Left renal pelvis (tissue), 4 donors: ENCODE results near the gene TUB. TPM values are rescaled to one million over a fixed set of nuclear protein-coding genes. Genes with fewer than 3 reads are reported as not detected.

ENCODE experiments used
- DNase-seq, 4 donors: peaks; one replicate each; pipeline ENCODE4 v3.0.0-alpha.2; 2013; ENCODE audit warnings: low read depth in 4 of 4, low spot score in 3 of 4
- polyA plus RNA-seq, 4 donors: library from polyadenylated mRNA; unstranded; fragments of 120-200 nt; gene quantifications; one replicate each; pipeline ENCODE4 v1.2.1, GENCODE V29; 2013; ENCODE audit not compliant: insufficient read length in 4 of 4

Gene TUB
- polyA plus RNA-seq, 4 donors, result 23.4 to 28.6 (median 24.9) TPM

DNA sequence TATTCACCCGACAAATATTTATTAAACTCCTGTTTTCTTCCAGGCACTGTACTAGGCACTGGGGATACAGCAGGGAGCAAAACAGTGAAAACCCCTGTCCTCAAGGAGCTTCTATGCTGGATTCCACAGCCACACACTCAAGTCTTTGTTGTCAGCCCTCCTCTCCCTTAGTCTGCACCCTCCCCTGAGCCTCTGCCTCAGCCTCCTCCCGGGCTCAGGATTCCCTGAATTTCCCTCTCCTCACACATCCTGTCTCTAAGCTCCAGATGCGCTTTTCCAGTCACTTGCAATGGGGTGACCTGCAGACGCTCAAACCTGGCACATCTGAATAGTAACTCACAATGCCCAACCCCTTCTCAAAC is 13.5 kb upstream of the TUB start:
- DNase-seq, result no peak

DNA sequence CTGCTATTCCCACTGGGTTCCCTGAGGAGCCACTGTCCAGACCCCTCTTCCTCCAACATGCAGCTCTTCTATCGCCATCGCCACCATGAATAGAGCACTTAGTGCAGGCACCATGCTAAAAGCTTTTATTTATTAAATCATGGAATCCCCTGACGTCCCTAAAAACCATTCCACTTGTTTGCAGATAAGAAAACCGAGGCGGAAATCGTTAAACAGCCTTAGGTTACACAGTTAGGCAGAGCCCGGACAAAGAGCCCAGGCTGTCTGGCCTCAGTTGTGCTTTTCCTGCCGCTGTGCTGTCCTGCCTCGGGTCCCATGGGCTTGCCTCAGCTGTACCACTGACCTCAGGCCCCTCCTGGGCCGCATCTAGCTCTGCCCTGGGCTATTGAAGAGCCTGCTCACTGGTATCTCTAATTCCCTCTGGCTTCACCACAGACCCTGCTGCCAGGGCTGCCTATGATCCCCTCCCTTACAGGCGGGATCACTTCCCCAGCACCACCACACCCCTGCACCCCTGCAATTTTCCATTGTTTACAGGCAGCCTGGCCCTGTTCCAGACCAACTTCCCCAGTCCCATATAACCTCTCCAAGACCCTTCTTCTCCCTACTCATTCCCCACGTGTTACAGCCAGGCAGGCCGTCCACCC is 13.0 kb upstream of the TUB start:
- DNase-seq, result no peak

DNA sequence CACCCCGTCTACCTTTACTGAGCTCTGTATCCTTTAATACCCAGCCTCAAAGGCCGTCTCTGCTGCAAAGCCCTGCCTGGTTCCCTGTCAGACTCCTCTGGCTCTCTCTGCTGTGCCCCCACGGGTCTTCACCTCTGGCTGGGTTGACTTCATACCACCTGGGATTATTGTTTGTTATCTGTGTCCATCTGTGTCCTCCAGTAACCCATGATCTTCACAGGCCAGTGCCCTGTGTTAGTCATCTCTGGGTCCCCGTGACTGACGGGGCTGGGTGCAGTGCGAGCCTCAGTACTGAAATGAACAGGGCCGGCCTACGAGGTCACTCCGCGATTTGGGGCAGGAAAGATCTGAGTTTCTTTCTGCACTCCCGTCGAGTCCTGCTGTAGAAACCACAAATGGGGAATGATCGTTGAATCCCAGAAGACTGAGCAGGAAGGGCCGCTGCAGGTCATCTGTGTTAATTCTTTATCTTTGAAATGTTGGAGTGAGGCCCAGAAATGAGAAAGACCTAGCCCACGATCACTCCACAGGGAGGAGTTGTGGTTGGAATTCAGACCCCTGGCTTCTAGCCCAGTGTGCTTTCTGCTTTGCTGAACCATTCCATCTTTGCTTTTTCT is 12.3 kb upstream of the TUB start:
- peak in 3 of 4 donors; percentile 58 to 67 (median 62) for DNase-seq

DNA sequence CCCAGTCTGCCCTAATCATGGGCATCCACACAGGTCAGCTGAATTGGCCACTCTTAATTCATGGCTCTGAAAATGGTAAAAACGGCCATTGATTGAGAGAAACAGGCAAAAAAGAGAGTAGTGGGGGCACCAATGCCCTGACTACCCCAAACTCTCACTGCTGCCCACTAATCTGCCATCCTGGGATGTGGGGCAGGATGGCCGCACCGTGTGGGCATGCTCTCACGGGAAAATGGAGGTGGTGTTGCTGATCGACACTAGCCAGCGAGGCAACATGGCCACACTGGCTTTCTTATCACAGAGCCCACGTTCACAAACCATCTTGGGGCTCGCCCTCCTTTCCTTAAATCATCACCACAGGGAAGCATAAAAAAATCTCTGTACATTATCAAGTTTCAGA is 11.2 kb upstream of the TUB start:
- no peak for DNase-seq

DNA sequence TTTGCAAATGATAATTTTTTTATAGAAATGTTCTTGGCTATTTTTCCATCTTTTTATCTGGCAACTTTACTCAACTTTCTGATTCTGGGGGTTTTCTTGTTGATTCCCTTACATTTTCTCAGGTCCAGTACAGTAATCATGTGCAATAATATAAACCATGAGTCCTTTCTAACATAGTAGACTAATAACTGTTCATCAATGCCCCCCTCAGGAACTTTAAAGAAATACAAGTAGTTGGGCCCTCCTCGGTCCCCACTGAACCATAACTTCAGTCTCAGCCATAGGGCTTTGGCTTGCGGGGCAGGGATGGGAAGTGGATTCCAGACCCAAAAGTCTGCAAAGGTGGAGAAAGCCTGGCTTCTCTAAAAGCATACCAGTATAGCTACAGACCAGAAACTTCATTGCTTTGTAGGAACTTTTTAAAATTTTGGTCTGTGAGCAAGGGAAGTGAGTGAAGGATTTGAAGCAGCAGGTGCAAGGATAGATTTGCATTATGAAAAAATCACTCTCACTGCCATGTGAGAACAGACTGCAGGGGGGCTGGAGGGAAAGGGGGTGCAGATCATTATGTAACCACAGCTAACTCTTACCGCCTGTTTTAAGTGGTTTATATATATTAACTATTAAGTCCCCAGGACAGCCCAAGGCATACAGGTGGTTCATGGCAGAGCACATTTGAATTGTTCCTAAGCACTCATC is 10.4 kb upstream of the TUB start:
- DNase-seq, result no peak

DNA sequence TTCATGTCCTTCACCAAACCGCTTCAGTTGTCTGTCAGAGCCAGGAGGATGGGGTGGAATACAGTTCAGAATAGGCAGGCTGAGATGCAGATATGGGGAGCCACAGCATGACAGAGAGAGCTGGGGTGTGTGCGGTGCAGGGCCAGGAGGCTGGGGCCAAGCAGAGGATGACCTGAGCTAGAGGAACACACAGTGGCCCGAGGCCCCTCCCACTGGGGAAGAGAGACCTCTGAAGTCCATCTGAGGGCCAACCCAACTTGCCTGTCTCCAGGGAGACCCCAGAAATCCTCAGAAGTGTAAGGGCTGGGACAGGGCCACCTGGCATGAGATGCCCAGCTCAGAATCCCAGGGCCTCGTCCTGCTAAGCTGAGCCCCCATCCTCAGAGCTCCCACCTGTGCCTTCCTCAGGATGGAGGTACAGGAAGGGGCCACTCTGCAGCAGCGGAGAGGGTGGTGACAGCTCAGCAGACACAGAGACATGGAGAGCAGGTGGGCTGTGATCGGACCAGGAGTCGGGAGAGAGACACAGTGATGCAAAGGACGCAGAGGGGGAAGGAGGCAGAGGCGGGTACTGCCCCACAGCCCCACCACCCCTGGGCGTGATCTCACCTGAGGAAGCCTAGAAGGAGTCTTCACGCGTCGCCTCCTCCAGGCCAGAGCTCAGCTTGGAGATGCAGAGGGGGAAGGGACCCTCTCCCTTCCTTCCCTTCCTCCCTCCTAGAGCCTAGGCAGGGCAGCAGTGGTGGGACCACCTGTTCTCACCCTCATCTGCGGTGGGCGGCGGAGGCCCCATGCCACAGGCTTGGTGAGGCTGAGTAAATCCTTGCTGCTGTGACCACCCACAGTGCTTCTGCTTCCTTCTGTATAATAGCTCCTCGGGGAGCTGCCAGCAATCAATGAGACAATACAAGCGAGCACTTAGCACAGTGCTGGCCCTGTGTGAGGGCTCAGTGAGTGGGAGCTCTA is 9.1 kb upstream of the TUB start:
- DNase-seq, result no peak

DNA sequence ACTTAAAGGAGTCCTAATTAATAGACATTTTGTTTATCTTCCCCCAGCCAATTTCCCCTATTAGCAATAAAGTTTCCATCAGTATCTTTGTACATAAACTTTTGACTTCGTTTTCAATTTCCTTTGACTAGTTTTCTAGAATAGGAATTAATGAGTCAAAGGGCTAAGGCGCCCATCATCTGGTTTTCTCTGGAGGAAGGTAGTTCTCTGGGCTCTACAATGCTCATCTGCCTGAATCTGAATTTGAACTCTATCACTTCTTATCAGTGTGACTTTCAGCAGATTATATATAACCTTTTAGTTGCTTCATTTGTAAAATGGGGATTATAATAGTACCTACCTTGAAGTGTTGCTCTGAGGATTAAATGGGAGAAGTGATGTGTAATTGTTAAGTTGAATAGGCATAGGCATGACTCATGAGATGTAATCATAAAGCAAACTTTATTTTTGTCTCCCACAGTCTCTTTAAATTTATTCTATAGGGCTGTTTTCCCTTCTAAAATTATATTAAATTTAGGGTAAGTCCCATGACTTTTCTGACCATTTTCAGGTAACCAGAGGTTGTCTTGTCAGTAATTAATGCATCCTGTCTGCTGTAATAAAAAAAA is 5.8 kb upstream of the TUB start:
- DNase-seq, result no peak

DNA sequence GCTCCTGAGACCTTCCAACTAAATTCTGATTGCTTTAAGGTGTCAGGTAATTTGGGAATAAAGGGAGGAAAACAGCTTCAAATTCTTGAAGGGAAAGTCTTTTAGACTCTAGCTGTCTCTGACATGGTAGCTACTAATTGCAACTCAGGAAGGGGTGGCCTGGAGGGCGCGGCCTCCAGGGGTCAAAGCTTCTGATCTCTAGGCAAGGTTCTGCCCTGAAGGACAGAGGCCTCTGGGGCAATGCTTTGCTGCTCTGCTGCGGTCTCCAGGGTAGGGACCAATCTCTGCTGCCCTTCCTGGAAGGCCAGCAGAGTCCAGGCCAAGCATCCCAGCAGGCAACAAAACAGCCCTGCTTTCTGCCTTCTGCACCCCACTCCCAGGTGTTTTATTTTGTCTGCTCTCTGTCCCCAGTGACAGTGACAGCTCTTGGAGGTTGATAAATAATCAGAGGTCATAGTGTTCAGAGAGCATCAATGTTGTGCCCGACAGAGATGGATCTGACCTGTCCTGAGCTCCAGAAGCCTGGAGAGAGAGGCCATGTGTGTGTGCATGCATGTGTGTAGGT is 1.8 kb upstream of the TUB start:
- no peak for DNase-seq

DNA sequence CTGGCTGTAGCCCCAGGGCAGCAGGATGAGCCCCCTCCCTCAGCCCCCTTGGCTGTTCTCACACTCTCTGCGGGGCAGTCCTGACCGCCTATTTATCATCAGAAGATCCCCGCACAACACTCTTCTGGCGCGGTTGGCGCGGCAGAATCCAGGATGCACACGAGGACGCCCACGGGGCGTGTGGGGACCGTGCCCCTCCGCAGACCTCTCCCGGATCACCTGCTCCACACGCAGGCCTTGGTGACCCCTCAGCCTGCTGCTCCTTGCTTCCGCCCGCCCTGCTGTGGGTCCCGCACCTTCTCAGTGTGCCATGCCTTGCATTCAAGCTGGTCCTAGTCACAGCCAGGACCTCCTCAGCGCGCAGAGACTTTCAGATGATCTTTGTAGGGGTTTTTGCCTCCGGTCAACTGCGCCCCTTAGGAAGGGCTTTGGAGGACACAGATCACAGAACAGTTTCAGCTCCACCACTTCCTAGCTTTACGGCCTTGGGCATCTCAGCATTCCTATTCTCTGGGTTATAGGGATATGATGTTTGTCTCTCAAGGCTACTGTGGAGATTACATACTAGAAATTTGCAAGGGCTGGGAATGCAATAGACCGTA is 841 bp upstream of the TUB start:
- DNase-seq, result no peak

DNA sequence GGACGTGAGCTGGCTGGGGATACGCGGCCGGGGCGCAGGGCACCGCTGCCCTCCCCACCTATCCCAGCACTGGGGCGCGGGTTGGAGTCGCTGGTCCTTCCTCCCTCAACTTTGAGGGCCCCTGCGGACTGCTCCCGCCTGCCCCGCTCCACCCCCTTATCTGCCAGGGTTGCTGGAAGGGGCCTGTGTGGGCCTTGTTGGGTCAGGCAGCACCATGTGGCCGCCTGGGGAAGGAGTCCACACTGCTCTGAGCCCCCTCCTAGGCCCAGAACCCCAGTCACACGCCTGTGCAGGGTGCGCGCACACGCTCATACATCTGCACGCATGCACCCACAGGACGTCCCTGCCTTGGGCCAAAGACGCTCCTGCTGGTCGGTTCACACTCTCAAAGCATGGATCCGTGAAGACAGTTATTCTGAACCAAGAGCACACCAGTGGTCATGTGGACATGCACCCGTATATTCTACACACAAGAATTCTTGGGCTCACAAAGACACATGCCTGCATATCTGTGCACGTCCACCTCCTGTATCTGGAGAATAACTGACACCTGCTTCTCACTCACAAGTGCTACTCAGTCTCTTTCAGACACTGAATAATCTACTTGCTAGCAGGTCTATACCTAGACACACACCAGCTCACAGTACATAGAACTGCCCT is 710 bp downstream of the TUB start:
- no peak for DNase-seq

DNA sequence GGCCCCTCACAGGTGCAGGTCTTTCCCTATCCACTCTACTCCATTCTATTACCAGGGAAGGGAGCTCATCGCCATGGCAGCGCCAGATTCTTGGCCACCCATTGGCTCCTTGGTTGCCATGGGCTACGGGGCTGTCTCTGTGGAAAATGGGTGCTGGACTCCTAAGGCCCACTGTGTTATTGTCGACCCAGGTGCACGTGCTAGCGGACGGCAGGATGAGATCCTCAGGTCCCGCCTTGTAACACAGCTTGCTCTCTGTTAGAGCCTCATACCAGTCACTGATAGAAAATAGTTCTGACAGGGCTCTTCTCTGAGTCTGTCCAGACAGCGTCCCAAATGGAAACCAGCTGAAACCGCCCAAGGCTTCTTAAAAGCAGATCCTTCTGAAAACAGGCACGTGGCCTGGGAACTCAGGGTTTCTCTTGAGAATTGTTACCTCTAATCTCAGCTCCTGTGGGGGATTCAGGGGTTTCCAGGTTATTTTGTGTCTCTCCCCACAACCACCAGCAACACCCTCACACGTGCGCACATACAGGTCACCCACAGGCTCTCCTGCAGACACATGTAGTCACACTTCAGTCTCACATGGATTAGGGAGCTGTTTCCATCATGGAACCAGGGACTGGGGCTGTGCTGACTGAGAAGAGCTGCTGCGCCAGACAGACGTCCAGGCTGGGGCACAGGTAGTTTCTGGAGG is 1.5 kb downstream of the TUB start:
- no peak for DNase-seq

DNA sequence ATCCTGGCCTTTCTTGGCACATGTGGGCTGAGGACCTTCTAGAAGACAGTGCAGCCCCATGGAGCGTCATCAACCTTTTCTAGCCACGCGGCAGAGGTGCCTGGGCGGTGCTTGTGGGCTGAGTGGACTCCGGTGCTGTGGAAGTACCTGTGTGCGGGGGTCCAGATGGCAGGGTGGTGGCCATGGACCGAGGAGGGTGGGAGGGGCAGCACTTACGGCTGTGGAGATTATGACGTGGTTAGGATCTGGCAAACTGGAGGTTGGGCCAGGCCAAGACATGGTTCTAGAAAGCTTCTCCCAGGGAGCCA is 2.0 kb downstream of the TUB start:
- no peak for DNase-seq

DNA sequence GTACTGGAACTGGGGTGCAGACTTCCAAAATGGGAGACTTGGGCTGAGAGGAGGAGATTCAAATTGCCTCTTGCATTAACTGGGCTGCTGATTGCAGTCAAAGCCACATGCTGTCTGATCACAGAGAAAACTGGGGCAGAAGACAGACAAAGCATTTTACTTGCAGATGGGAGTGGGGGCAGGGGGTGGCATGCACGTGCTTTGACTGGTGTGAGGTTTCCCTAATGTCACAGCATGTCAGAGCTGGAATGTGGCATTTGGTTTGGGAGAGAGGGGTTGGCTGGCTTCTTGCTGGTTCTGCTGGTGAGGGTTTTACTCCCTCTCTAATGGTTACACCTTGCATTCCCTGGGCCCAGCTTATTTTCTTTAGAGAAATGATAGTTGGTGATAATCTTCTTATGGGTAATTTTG is 2.9 kb downstream of the TUB start:
- no peak for DNase-seq

DNA sequence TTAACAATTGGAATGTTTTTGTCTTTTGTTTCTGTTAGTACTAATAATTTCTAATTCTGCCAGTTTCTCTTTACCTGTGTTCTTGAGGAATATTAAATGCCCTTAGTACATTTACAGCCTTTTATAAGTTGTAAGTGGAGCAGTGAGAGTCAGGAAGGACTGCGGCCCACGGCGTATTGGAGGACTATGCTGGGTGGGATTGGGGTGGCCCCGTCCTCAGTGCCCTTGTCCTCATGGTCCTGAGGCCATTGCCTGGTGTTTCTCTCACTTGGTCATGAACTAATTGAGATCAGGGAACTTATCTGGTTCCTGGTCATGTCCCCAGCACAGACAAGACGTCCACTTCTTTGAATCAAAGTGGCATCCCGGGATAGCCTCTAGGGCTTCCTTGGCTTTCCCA is 3.3 kb downstream of the TUB start:
- DNase-seq, result no peak

DNA sequence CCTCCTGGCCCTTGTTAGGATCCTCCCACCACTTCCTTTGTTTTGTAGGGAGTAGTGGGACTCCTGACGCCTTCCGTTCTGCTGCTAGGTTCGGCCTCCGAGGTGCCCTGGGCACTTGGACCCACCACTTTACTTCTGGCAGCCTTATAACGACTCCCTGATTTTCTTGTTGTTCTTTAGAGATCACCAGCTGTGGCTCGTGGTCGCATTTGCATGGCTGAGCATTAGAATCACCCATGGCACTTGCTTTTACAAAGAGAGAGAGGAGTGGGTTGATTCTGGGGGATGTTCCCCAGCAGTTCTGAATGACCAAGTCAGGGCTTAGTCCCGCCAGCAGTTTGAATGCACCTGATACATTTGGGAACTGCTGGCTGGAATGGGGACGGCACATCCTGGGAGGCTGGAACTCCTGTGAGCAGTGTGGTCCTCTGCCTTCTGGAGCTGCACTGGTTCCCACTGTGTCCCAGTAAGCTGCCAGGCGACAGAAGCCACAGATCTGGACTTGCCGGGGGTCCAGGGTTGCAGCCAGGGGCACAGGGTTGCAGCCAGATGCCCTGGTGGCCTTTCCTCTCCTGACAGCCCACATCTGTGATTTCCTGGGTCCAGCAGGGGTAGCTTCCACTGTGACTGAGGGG is 4.1 kb downstream of the TUB start:
- DNase-seq, result no peak

DNA sequence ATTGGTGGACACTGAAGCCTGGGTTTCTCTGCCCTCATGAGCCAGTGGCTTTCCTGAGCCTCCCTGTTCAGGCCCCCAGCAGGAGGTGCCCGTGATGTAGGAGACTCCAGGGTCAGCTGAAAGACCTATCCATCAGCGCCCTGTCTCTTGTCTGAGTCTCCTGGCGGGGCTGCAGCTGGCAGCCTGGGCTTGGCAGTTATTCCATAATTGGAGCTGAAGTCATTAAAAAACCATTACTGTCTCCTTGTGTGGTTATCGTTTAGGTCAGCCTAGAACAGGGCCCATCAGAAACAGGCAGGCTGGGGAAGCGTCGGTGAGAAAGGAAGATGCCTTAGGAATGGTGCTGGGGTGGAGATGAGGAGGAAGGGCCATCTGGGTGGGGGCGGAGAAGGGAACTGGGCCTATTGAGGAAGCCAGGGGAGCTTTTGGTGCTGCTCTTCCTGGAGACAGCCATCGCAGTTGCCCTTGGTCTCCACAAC is 5.0 kb downstream of the TUB start:
- no peak for DNase-seq

DNA sequence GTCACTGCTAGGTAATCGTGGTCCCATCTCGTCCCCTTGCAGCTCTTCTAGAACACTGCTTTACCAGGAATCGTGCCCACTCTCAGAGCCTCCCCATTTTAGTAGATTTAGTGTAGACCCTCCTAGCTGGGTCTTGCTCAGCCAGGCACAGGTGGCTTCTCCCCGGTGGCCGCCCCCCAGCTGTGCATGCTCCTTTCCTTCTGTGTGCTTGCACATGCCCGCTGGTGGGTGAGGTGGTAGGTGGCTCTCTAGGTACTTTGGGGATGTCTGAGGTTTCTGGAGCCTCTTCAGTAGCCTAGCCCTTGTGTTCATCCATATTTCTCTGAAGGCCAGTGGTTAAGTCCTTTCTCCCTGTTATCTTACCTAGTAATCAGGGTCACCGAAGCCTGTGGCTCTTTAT is 5.6 kb downstream of the TUB start:
- DNase-seq, result no peak

DNA sequence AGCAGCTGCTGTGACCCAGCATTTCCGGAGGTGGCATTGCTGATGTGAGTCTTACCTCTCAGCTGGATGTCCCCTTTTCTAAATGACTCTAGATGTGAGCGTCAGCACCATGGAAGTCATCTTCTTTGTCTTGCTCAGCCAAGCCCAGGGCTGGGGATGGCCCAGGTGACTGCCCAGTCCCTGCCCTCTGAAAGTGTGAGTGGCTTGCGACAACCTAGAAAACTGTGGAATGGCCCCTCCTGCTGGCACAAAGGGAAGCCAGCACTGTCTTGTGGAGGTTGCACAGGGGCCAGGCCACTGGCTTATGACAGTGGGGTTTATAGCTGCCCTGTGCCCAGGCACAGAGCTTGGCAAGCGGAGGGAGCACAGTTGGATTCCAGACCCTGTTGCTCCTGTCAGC is 6.2 kb downstream of the TUB start:
- DNase-seq, result no peak
